ENCODE data around the gene IL17RB. TPM values are rescaled to one million over a fixed set of nuclear protein-coding genes. Genes with fewer than 3 reads are reported as not detected.

The IL17RB gene
- total and polyA plus RNA-seq, 12 donors = 0.16 to 7.7 (median 0.67) TPM; not detected in 2

GRCh38 chr3:53813876-53814275, 32.5 kb upstream of the IL17RB start:
- intact Hi-C loops (cut with DNase I) = no loop called here
- no peak overlapping the region for H3K27ac ChIP-seq
- TF ChIP-seq, protein P1, sequence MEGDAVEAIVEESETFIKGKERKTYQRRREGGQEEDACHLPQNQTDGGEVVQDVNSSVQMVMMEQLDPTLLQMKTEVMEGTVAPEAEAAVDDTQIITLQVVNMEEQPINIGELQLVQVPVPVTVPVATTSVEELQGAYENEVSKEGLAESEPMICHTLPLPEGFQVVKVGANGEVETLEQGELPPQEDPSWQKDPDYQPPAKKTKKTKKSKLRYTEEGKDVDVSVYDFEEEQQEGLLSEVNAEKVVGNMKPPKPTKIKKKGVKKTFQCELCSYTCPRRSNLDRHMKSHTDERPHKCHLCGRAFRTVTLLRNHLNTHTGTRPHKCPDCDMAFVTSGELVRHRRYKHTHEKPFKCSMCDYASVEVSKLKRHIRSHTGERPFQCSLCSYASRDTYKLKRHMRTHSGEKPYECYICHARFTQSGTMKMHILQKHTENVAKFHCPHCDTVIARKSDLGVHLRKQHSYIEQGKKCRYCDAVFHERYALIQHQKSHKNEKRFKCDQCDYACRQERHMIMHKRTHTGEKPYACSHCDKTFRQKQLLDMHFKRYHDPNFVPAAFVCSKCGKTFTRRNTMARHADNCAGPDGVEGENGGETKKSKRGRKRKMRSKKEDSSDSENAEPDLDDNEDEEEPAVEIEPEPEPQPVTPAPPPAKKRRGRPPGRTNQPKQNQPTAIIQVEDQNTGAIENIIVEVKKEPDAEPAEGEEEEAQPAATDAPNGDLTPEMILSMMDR (IDR thresholded peaks at IDR 0.05) = no peak
- ATAC-seq (no peak), DNase-seq (no peak)
- H3K36me3 ChIP-seq = no peaks in the 10 kb centered on the region
- H3K27me3 ChIP-seq = peaks cover 0 to 1% (median 0%) of the 10 kb centered on the region in 7 donors
- 84 to 88% methylated on average over 10 of the region's 10 CpGs for WGBS, 2 donors
- no peaks in the 10 kb centered on the region for H3K4me1 ChIP-seq
- no peaks in the 10 kb centered on the region for H3K9me3 ChIP-seq
- no peak overlapping the region for H3K4me3 ChIP-seq

- peaks cover 0 to 6% (median 0%) of the 10 kb centered on the region in 7 donors for H3K27me3 ChIP-seq
- 82 to 98% methylated on average over 4 of the region's 4 CpGs for WGBS, 2 donors
- TF ChIP-seq, protein P1 (IDR thresholded peaks at IDR 0.05) = no peak
- H3K4me3 ChIP-seq = no peak overlapping the region
- H3K27ac ChIP-seq = no peak overlapping the region
- H3K4me1 ChIP-seq = no peaks in the 10 kb centered on the region
- intact Hi-C loops (cut with DNase I) = no loop called here
- H3K9me3 ChIP-seq = no peaks in the 10 kb centered on the region
- ATAC-seq (no peak), DNase-seq (no peak)
- no peaks in the 10 kb centered on the region for H3K36me3 ChIP-seq
These were observed 31.3 kb upstream of the IL17RB start for GRCh38 chr3:53815067-53815466.

DNA sequence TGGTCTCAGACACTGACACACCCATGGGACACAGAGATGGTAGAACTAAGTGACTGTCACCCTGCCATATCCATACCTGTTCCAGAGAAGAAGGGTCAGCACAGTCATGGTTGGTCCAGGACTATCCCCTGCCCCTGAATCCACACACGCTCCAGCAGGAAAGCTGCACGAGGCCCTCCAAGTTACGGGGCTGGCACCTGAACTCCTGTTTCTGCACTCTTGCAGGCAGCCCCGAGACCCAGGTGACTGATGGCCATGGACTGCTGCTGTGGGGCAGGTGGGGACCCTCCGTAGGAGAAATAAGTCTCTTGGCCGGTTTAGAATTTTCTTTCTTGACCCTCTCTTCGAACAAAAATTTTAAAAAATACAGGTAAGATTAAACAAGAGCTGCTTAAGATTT, 30.7 kb upstream of the IL17RB start:
- Histone ChIP-seq H3K9me3 (no peaks in the 10 kb centered on the region), H3K36me3 (no peaks in the 10 kb centered on the region), H3K27ac (no peak overlapping the region), H3K27me3 (peaks cover 0 to 6% (median 0%) of the 10 kb centered on the region in 7 donors), H3K4me3 (no peak overlapping the region), H3K4me1 (no peaks in the 10 kb centered on the region)
- ATAC-seq (no peak), DNase-seq (no peak)
- intact Hi-C loops (cut with DNase I) = no loop called here
- WGBS, 2 donors = 91 to 97% methylated on average over 7 of the region's 7 CpGs
- TF ChIP-seq, protein P1 (IDR thresholded peaks at IDR 0.05) = no peak

DNA sequence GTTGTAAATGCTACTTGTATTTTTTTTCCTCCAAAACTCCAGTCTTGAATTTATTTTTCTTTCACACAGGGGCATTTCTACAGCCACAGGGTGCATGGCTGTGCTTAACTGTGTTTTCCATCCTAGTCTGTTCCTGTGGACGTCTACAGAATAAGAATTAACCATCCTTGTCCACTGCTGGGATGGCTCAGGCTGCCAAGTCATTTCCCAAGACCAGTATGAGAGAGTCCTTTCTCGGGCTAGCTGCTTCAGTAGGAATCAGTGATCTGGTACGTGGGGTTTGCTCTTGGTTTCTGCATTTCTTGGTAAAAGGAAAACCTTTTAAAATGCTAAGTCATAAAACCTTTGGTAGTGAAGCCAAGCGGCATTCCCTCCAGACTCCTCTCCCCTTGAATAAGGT, 29.9 kb upstream of the IL17RB start:
- Histone ChIP-seq H3K27ac (no peak overlapping the region), H3K4me1 (no peaks in the 10 kb centered on the region), H3K4me3 (no peak overlapping the region), H3K36me3 (no peaks in the 10 kb centered on the region), H3K27me3 (peaks cover 0 to 6% (median 0%) of the 10 kb centered on the region in 7 donors), H3K9me3 (no peaks in the 10 kb centered on the region)
- WGBS, 2 donors = 76 to 90% methylated on average over 4 of the region's 4 CpGs
- ATAC-seq (no peak), DNase-seq (no peak)
- intact Hi-C loops (cut with DNase I) = no loop called here
- TF ChIP-seq, protein P1 (IDR thresholded peaks at IDR 0.05) = no peak

Data from heart right ventricle (tissue), 16 donors.